ENCODE measurements around the gene HERPUD2.
A peak's percentile ranks its signal among the peaks of the same experiment; 100 is the strongest.
"Not testable (repeated sequence)": the region's sequence is repeated elsewhere in the genome, so short reads cannot be mapped to it uniquely, and the experiment has no call there.

HERPUD2 gene

GRCh38 chr7:35588647-35589046, 106.3 kb downstream of the HERPUD2 start:
- no peak overlapping the region for H3K4me3 ChIP-seq (ENCODE audit: low read depth, low read length)
- TF ChIP-seq CTCF (IDR thresholded peaks at IDR 0.05; ENCODE audit: low read depth, low read length), result no peak
- DNase-seq (ENCODE audit: low read depth, low spot score), result no peak
- in situ Hi-C loops (cut with HindIII; ENCODE audit: low sequenced_read_pairs), result no loop called here

DNA sequence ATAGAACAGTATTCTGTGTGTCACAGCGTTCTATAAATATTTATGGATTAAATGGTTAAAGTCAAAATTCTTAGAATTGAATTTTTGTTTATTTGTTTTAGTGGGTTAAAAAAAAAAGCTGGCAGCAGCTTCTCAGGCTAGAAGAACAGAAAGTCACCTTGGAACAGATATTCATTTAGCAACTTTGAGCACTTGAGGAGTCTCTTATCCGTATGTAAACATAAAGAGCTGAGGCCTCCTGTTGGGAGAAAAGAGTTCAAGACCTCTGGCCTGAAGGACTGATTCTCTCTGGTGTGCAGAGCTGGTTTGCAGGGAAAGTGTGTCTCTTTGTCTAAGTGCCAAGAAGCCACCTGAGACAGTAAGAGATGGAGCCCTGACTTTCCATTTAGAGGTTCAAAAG, 109.9 kb downstream of the HERPUD2 start:
- H3K4me3 ChIP-seq (ENCODE audit: low read depth, low read length), result no peak overlapping the region
- in situ Hi-C loops (cut with HindIII; ENCODE audit: low sequenced_read_pairs), result no loop called here
- peak; percentile 20 for DNase-seq (ENCODE audit: low read depth, low spot score)
- TF ChIP-seq CTCF (IDR thresholded peaks at IDR 0.05; ENCODE audit: low read depth, low read length), result no peak

DNA sequence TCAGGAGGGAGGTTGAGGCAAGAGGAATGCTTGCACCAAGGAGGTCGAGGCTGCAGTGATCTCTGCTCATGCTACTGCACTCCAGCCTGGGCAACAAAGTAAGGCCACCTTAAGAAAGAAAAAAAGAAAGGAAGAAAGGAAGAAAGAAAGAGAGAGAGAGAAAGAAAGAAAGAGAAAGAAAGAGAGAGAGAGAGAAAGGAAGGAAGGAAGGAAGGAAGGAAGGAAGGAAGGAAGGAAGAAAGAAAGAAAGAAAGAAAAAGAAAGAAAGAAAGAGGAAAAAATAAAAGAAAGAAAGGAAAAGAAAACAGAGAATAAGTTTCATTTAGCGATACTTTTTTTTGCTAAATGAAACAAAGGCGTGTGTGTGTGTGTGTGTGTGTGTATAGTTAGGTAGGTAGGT, 110.4 kb downstream of the HERPUD2 start:
- H3K4me3 ChIP-seq (ENCODE audit: low read depth, low read length); DNase-seq (ENCODE audit: low read depth, low spot score); in situ Hi-C loops (cut with HindIII; ENCODE audit: low sequenced_read_pairs): not testable (repeated sequence)

Measured in astrocyte of the spinal cord (primary cell).